Measurements from ENCODE around the gene FBXO17. TPM values are rescaled to one million over a fixed set of nuclear protein-coding genes. Genes with fewer than 3 reads are reported as not detected.

Gene FBXO17
- total and polyA plus RNA-seq, 2 of the 13 experiments (the other 11 are each of a cell fraction or from before 2014, with no cell fraction given), result 22.1 to 58.7 TPM

GRCh38 chr19:38899447-38900201, 75.9 kb downstream of the FBXO17 start, which contains the start of the genes NFKBIB and SIRT2 (continued):
- TF ChIP-seq NFAT5 (CRISPR knock-in tag; IDR thresholded peaks at IDR 0.05) (no peak), SYNCRIP (IDR thresholded peaks at IDR 0.05; ENCODE audit: insufficient read depth, low read depth, low read length) (no peak), ZNF772 (CRISPR knock-in tag; IDR thresholded peaks at IDR 0.05) (peak; percentile 27; the same call in 1 of the 2 replicates), ZNF660 (CRISPR knock-in tag; IDR thresholded peaks at IDR 0.05; ENCODE audit: borderline replicate concordance, low read depth) (no peak), ARID3A (IDR thresholded peaks at IDR 0.05; ENCODE audit: low read depth, low read length) (no peak), TMF1 (CRISPR knock-in tag; IDR thresholded peaks at IDR 0.05; ENCODE audit: low read depth) (no peak), ZNF512 (CRISPR knock-in tag; IDR thresholded peaks at IDR 0.05) (no peak), DZIP1 (CRISPR knock-in tag; IDR thresholded peaks at IDR 0.05) (no peak), ZNF136 (CRISPR knock-in tag; IDR thresholded peaks at IDR 0.05; ENCODE audit: low read depth) (no peak; the same call in 1 of the 2 replicates), ZNF776 (CRISPR knock-in tag; IDR thresholded peaks at IDR 0.05) (0 out of 2 replicates have a peak, but pooled peaks have one; percentile 21), ZBTB34 (CRISPR knock-in tag; IDR thresholded peaks at IDR 0.05) (no peak), ZBTB42 (CRISPR knock-in tag; IDR thresholded peaks at IDR 0.05) (no peak), BATF2 (CRISPR knock-in tag; IDR thresholded peaks at IDR 0.05) (peak; percentile 58; the same call in 1 of the 2 replicates)
